ENCODE measurements around the gene BMP7.

BMP7 gene

DNA sequence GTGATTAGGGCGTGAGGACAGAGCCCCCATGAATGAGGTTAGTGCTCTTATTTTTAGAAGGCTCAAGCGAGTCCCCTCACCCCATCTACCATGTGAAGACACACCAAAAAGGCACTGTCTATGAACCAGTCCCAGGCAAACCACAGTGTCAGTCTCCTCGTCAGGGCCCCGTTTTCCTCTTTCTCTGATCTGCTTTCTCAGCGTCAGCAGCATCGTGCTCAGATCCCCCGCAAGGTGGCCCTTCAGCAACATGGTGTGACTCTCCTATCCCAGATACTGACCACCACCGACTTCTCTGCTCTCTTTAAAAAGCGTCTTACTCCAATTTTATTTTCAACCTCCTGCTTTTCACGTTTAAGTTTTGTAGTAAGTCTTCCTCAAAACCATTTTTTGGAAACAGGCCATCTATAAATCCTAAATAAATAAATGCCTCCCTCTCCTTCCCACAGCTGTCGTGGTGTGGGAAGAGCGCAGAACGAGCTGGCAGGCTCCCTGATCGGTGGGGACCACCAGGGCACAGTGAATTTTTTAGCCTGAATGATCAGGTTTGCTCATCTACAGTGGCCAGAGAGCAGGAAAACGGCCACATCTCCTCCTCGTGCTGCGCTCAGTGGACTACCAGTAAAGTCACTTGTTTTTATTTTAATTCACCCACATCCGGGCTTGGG lies 113.1 kb downstream of the BMP7 start:
- no peak for DNase-seq

DNA sequence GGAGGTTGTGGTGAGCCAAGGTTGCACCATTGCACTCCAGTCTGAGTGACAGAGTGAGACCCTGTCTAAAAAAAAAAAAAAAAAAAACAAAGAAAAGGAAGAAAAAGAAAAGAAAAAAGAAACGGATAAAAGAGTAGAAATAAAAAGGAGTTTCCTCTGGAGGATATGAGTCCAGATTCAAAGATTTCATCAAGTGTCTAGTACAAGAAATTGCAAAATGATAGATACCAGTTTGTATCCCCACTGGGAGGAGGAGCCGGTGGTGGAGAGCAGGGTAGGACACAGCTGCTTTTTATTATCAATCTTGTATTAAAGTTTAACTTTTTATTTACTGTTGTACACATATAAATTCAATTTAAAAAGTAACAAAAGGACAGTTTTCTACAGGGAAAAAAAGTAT lies 113.9 kb downstream of the BMP7 start:
- no peak for DNase-seq

DNA sequence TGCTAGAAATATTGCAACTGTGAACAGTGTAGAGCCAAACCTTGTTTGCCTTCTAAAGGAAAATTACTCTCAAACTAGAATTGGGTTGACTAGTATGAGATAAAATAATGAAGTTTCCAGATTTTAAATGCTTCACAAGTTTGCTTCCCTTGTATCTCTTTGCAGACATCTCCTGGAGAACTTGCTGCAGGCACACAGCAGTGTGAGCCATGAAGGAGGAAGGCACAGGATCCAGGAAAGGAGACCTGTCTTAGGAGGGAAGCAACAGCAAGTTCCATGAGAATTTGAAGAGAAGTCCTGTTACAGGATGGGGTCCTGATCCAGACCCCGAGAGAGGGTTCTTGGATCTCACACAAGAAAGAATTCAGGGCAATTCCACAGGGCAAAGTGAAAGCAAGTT lies 115.9 kb downstream of the BMP7 start:
- DNase-seq, result no peak

GRCh38 chr20:57148263-57148662 lies 118.2 kb downstream of the BMP7 start:
- DNase-seq, result no peak

DNA sequence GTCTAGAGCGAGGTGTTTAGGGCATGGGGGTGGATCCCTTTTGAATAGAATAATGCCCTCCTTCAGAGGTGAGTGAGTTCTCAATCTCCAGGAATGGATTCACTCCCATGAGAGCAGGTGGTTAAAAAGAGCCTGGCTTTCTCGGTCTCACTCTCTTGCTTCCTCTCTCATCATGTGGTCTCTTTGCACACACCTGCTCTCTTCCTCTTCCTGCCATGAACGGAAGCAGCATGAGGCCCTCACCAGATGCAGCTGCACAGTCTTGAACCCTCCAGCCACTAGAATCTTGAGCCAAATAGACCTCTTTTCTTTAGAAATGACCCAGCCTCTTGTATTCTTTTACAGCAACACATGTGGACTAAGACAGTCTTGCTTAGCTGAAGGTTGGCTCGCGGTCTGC lies 119.3 kb downstream of the BMP7 start:
- DNase-seq, result no peak

- DNase-seq, result no peak
Measured at GRCh38 chr20:57146155-57146554, 120.3 kb downstream of the BMP7 start.

DNA sequence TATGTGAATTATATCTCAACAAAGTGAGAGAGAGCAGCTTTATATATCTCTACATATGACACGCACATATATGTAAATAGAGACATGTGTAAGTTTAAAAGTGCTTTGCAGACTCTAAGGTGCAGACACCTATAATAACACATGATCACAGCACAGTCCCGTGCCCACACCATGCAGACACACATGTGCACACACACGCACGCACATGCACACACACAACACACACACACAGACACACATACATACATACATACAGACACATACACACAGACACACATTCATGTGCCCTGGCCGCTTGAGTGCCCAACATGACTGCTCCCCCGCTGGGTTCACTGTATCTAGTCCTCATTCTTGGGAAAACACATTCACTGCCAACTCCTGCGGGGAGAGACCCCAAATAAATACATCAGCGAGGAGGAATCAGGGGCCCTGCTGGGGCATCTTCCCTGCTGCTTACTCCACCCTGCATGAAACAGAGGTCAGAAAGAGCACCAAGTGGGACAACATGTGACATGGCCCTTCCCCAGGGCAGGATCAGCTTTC lies 121.3 kb downstream of the BMP7 start:
- no peak for DNase-seq

GRCh38 chr20:57143173-57143572 lies 123.3 kb downstream of the BMP7 start:
- no peak for DNase-seq

- peak in 9 of 56 donors; percentile 10 to 40 (median 30) for DNase-seq
Measured at GRCh38 chr20:57142667-57143066, 123.8 kb downstream of the BMP7 start.

DNA sequence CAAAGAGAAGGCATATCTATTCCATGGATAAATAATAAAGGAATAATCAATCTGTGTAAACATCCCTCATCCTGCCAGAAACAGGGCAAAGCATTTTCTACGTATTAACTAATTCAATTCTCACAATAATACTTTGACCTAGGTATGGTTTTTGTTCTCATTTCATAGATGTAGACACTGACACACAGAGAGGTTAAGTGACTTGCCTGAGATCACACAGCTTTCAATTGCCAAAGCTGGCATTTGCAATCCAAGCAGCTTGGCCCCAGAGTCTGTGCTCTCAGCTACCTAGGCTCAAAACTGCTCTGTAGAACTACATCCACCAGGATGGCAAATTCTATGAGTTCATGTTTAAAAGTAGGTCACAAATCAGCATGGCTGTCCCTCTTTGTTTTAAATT lies 124.9 kb downstream of the BMP7 start:
- DNase-seq, result no peak

DNA sequence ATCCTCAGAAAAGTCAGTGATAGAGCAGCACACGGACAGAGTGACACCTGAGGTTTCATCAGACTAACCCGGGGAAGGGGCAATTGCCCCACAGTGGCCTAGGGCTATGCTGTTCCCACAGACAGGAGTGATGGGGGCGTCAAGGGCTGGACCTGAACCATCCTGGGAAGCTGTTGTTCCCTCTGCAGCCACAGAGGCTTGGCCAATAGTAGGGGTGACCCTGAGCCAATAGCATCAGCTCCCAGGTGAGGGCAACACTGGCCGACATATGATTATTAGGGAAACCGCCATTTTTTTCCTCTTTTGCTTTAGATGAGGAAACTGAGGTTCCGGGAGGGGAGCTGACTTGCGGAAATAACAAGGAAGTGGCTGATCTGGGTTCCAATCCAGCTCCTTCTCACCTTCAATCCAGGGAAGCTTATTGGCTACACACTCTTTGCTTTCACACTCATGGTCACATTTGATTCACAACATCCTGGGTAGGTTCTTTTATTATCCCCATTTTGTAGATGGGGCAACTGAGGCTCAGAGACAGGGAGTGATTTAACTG lies 126.0 kb downstream of the BMP7 start:
- DNase-seq, result no peak

GRCh38 chr20:57139342-57140093 lies 126.9 kb downstream of the BMP7 start:
- DNase-seq, result no peak

- DNase-seq, result no peak
Measured at GRCh38 chr20:57138198-57138995, 128.0 kb downstream of the BMP7 start.

GRCh38 chr20:57137676-57138075 lies 128.8 kb downstream of the BMP7 start:
- no peak for DNase-seq

DNA sequence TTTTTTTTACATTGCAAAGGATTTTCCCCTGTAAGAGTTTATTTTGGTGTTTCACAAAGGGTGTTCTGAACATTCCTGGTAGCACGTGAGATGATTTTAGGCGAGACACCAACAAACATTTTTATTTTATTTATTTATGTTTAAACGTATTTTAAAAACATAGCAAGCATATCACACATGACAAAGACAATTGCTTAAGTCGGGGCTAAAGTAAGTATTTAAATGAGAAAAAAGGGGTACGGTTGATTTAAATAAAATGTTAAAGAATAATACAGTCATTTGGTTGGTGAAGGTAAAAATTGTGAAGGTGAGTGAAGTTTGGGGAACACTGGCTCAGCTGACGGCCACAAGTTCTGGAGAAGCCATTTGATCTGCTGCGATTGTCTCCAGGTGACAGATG lies 129.7 kb downstream of the BMP7 start:
- no peak for DNase-seq

GRCh38 chr20:57135875-57136274 lies 130.6 kb downstream of the BMP7 start:
- no peak for DNase-seq

DNA sequence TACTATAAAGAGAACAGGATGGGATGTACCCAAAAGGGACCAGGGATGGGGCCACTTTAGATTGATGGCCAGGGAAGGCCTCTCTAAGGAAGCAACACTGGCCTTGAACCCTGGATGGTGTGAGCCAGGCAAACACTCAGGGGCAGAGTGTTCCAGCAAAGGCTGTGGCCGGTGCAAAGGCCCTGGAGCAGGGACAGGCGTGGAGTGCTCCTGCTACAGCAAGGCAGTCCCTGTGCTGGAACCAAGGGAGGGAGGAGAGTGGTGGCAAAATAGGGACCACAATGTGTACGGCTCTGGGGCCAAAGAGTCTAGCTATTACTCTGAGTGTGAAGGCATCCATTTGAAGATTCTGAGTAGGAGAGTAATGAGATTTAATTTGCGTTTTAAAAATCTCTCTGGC lies 131.6 kb downstream of the BMP7 start:
- no peak for DNase-seq

DNA sequence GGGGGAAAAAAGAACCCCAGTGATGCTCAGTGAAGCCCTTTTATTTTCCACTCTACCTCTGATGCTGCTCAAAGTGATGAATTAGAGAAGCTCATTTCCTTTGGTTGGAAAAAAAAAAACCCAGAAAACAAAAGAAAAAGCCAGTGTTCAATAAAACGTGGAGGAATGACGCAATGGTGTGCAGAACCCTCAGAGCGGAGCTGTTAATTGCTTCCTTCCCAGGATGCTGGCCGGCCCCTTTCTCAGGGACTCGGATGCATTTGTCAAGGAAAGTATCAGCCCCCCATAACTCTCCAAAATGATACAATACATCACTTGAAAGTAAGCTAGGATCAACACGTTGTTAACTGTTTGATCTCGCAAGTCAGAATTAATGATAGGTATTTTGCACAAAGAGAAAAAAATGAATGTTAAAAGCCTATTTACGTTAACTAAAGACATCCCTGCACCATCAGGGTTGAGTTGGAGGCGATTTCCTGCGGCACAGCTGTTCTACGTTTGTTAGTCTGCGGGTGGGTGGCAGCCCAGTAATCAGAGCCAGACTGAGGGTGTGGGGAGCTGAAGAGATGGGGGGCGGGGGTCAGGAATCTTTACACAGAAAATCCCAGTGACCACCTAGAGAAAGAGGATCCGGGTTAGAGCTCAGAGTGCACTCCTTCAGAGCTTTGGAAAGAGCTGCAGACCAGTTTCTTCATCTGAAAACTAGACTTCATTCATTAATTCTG lies 132.4 kb downstream of the BMP7 start:
- no peak for DNase-seq

- DNase-seq, result no peak
Measured at GRCh38 chr20:57131601-57132391, 134.6 kb downstream of the BMP7 start.

- DNase-seq, result no peak
Measured at GRCh38 chr20:57131077-57131476, 135.4 kb downstream of the BMP7 start.

Data from amygdala (tissue), 56 donors.